Endothelial cell of hepatic sinusoid (primary cell): ENCODE data around the gene C7orf57.

Experiments
- in situ Hi-C: cut with HindIII; loops from 2 replicates; pipeline ENCODE4 v1.10.0; 2017; ENCODE audit warnings: low sequenced_read_pairs

C7orf57 gene

DNA sequence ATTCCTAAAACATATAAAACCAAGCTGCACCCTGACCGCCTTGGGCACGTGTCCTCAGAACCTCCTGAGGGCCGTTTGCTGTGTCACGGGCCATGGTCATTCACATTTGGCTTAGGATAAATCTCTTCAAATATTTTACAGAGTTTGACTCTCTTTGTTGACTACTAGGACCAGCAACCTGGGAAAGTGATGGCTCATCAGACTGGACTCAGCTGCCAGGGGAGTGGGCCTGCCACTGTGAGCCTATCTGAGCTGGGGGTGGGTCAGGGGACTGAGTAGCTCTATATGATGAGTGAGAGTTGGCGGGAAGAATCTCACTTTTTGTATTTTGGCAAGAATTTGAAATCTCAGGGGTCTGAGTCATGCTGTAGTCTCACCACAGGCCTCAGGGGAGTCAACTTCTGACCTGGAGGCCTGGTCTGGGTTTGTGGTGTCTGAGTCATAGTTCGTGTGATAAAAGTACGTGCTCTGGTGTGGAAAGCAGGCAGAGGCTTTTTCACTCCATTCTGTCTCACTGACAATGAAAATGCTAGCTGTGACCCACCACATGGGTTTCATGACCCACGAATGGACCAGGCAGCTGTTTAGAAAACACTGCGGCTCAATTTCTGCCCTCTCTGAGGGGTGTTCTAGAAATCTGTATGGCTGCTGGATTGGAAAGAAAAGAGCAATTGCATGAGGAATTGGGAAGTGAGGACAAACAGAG, 49.5 kb downstream of the C7orf57 start:
- in situ Hi-C loops, result no loop called here

DNA sequence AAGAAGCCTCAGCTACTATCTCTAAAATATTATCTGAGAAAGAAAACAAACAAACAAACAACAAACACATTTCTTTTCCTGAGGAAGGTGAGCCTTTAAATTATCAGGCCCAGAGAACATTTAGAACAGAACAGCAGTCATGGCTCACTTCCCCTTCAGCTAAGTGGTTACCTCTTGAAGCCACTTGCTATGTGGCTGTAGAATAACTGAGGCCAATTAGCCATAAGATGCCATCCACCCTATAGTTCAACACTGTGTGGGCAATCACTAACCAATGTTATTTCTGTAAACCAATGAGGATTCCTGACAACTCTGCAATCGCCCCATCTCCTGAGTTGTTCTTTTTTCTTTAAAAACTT, 50.1 kb downstream of the C7orf57 start:
- in situ Hi-C loops, result no loop called here

DNA sequence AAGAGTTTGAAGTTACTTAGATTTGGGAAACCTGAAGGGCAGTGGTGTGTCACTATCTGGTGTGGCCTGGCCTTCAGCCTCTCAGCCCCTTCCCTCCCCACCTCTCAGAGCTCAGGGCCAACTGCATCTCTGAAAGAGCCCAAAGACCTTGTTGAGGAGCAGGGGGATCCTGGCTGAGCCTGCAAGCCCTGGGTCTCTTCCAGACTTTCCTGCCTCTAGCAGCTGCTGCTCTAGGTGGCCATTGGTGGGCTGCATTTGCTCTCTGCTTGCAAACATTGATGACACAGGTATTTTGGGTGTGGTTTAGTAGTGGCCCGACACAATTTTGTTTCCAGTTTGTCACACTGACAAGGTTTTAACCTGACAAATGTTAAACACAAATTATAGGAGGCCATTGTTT, 50.6 kb downstream of the C7orf57 start:
- in situ Hi-C loops, result no loop called here

DNA sequence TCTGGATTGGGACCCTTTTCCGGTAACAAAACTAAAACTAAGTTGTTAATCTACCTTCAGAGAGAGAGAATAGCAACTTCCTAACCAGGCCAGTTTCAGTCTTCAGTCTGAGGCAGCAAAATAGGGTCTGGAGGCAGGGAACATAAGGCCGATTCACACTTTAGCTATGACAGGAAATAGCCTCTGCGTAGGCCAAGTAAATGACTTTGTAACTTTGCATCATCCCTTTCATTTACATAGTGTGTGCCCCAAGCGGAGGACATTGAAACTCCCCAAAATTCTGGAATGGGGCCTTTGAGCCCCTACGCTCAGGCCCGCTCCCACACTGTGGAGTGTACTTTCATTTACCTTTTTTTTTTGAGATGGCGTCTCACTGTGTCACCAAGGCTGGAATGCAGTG, 52.0 kb downstream of the C7orf57 start:
- in situ Hi-C loops, result no loop called here

DNA sequence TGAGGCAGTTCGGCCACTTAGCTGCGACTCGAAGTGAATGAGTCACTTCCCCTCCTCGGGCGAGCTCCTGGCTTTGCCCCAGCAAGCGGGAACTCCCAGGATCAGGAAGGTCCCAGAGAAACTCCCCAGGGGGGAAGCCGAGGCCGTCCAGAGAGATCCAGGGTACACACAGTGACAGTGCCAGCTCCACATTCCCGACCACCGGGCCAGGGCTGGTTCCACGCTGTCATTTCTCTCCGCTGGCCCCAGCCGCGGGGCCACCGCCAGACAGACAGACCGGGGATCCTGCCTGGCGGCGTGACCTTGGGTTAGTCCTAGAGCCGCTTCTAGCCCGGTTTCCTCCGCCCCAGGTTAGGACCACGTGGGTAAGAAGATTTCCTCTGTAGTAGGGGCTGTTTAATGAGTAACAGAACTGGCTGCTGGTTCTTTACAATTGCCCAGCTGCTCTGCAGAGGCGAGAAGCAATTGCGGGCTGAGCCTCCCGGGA, 53.3 kb downstream of the C7orf57 start:
- in situ Hi-C loops, result no loop called here

DNA sequence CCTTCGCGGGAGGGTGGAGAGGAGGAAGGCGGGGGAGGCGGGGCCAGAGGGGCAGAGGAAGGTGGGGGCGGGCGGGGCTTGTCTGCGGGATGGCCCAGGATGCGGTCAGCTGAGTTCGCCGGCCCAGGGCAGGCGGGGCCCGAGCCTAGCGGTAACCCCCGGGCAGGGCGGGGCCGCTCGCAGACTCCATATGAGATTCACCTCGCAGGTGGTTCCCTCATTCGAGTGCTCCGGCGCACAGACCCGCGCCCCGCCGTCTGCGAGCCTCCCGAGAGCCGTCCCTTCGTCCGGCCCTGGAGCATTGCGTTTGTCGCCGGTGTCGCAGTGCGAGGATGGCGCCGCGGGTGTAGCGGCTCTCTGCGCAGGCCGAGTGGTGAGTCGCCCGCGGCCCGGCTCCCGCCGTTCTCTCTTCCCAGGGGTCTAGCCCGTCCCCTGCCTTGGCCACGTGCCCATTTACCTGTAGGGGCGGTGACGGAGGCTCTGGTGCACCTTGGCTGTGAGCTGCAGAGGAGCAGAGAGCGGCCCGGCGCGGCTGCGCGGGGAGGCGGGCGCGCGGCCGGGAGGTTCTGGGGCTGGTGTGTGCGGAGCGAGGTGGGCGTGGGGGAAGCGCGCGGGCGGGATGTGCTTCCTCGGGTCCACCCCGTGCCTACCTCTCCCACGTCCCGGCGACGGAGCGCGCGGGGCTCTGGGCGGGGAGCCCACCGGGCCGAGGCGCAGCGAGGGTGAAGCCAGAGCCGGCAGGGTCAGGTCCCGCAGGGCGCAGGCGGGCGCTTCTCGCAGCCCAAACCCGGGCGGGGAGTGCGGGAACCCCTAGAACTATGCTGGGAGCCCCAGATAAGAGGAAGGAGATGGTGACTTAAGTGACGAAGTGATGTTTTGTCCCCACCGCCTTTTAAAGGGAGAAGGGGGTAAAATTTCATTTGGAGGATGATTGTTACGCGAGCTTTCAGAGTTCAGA, 54.0 kb downstream of the C7orf57 start, which contains the start of gene UPP1:
UPP1 (plus strand) TSS at position 220 of the 958 bp plus-strand sequence. CDS start 5,519 bp downstream, outside the sequence.
- in situ Hi-C loops, result loop anchor here (5.0 kb wide), 1 partner anchor 57 kb away; no protein-coding TSS in a partner anchor

DNA sequence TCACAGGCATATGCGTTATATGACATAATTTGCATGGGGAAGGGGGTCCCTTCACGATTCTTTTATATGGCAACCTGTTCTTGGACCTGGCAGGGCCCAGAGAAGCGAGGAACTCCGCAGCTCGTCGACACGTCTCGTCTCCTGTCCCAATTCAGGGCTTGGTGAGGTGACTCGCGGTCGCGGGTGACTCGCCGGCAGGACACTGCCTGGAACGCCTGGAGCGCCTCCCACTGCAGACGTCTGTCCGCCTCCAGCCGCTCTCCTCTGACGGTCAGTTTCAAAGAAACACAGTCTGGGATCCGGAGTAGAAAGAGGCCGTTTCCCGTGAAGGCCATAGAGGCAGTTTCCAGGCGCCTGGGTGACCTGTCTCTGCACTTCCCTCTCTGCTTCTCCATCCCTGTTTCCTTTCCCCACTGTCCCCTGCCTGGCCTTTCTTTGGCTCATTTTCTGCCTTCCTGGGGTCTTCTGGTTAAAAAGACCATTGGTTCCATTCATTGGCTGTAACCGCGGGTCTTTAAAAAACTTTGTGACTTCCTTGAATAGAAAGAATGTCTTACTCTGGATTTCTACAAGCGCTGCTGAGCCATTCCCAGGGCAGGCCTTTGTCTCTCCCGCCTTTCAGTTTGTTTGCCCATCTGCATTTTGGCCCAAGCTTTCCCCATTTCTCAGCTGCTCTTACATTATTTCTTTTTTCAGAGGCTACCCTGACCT, 54.9 kb downstream of the C7orf57 start:
- in situ Hi-C loops, result loop anchor here (5.0 kb wide), 1 partner anchor 58 kb away; no protein-coding TSS in a partner anchor

DNA sequence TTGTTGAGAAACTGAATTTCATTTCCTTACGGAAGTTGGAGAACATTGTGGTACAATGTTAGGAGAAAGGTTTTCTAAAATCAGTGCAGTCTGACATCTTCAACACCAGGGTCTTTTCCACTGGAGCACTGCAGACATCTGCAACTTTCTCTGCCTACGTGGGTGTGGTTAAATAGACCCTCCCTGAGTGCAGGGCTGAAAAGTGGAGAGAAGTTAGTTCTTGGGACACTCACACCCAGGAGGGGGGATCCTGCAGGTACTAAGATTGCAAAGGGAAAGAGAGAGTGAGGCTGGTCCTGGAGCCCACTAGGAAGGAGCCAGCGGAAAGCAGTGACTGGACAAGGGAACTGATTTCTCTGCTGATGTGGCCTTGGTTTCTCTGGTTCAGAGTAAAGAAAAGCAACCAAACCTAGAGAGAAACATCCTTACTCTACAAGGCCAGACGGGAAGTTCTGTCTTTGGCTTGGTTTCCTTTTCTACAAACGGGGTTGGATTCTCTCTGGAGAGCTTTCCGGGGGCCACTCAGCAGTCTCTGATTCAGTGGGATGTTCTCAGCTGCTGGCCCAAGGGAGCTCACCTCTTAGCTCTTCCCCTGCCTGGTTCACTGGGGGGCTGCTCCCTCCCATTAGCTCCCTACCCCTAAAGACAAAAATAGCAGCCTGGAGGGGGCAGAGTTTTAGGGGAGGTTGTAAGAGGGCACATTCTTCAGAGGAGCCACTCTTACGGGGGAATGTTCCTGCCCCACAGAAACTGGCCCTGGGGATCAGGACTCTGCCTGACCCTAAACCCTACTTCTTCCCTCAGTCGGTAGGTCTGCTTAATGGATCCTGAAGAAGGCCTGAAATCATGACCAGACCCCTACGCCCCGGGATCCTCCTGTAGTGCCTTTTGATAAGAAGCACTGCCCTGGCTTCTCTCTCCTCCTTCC, 56.4 kb downstream of the C7orf57 start:
- in situ Hi-C loops, result loop anchor here (5.0 kb wide), 1 partner anchor 59 kb away; no protein-coding TSS in a partner anchor

DNA sequence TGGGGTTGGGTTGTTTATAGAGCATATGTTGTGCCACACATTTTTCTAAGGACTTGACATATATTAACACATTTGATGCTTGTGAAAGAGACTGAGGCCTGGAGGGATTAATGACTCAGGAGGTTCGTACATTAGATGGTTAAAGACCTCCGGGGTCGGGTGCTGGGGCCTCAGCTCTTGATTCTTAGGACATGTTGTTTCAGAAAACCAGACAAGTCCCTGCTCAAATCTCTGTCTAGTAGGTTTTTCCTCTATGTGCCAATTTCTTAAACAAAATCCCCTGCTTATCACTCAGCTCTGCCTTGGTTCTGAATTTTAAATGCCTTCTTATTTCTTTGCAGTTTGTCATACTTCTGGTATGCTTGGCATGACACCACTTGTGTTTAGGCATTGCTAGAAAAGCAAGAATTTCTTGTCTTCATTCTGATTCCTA, 59.5 kb downstream of the C7orf57 start:
- in situ Hi-C loops, result loop anchor here (5.0 kb wide), 1 partner anchor 63 kb away; no protein-coding TSS in a partner anchor

DNA sequence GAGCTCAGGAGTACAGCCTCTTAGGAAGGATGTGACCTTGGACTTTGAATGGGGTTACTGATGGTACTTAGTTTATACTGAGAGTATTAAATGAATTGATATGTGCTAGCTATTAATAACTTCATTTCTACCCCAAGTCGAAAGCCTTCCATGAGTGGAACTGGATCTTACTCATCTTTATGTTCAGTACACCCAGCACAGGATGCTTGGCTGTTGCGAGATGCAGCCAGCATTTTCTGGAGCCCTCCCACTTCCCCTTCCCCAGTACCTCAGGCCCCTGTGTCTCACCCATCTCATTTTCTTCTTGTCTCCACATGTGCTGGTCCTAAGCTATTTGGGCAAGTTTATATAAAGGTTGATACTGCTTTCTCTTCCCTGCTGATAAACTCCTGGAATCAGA, 60.9 kb downstream of the C7orf57 start:
- in situ Hi-C loops, result no loop called here

DNA sequence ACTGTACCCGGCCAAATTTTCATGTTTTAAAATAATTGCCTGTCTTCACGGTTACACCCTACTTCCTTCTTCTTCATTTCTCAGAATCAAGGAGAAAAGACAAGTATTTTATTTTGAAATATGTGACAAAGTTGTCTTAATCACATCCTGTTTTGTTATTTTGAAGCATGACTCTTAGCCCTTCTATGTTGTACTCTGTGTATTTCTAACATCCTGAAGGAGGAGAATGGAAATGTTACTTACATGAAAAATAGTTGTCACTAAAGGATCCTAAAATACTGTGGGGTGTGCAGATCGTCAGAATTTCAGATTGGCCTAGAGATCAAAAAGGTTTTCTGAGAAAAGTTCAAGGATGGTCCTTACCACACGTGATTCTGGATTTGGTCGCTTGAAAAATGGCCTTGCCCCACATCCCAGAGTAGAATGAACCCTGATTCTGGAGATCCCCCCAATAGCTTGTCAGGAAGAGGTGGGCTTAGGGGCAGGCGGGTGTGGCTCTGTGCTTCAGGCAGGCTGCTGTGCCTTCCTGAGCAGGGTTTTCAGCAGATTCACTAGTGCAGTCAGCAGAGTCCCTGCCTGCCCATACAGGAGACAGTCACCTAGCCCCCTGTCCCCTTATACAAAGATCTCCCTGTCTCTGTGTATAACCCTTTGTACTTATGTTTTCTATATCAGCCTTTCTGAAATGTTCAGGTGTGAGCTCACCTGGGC, 62.3 kb downstream of the C7orf57 start:
- in situ Hi-C loops, result no loop called here

DNA sequence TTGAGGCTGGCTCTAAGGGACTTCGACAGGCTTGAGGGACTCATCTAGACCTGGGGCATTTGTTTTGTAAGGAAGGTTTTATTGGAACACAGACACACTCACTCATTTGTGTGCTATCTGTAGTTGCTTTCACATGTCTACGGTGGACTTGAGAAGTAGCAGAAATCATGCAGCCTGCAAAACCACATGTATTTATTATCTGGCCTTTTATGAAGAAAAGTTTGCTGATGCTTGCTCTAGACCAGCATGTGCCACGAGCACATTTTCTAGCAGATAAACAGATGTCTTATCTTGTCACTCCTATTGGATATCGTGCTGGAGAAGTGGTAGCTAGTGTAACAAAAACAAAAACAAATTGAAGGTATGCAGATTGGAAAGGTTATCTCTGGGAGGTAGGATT, 63.5 kb downstream of the C7orf57 start:
- in situ Hi-C loops, result no loop called here

DNA sequence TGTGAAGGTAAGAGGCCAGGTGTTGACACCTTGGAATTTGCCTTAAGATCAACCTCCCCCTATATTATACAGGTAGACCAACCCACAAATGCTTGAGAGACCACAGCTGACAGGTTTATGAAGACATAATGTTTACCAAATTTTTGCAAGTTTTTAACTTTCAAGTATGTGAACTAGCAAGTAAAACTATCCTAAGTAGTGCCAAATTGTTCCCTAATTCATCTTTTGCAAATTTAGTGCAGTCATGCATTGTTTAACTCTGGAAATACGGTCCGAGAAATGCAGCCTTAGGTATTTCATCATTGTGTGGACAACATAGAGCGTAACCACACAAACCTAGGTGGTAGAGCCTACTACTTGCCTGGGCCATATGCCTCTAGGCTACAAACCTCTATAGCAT, 64.4 kb downstream of the C7orf57 start:
- in situ Hi-C loops, result loop anchor here (5.0 kb wide), 1 partner anchor 107 kb away; no protein-coding TSS in a partner anchor

DNA sequence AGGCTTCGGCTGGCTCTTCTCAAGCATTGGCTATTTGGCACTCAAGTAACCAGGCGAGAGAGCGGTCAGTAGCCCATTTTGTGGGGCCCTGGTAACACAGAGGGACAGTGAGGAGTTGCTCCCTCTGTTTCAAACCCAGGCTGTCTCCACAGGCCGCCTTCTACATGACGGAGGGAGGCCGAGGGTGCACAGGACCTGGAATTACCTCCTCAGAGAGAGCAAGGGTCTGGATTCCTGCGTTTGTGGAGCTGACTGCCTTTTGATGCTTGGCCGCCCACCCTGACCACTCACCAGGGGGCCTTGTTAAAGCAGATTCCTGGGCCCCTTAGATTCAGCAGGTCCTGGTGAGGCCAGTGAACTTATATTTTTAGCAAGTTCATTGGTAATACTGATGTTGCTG, 66.0 kb downstream of the C7orf57 start:
- in situ Hi-C loops, result loop anchor here (5.0 kb wide), 1 partner anchor 109 kb away; no protein-coding TSS in a partner anchor

DNA sequence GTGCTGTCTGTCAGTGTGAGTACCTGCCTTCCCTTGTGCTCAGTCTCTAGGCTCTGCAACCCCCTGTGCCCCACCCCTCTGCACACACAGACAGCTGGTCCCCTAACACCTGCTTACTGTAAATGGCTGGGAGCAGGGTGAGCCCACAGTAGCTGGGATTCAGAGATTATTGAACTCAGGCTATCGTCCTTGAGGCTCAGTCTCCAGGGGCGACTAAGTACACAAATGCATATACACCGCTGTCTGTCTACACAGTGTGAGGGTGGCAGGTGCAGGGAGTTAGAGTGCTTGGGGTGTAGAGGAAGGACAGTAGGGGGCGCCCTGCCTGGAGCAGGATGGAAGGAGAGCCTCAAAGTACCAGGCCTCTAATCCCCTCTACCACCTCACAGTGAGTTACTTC, 66.6 kb downstream of the C7orf57 start:
- in situ Hi-C loops, result loop anchor here (5.0 kb wide), 1 partner anchor 110 kb away; no protein-coding TSS in a partner anchor

DNA sequence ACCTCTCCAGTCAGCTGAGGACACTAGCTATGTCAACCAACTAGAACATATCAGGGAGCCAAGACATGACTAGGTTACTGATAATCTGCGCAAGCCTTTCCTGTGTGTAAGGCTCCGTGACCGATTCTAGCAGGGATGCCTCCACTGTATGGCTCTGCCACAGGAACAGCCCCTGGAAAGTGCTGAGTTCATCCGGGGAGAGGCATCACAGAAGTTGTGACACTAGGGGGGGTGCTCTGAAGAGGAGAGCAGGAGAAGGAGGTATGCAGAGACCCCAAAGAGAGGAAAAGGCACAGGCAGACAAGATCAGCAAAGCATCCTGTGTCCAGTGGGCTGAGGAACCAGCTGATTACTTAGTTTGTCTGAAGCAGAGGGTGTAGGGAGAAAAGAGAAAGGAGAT, 67.2 kb downstream of the C7orf57 start:
- in situ Hi-C loops, result loop anchor here (5.0 kb wide), 1 partner anchor 110 kb away; no protein-coding TSS in a partner anchor

DNA sequence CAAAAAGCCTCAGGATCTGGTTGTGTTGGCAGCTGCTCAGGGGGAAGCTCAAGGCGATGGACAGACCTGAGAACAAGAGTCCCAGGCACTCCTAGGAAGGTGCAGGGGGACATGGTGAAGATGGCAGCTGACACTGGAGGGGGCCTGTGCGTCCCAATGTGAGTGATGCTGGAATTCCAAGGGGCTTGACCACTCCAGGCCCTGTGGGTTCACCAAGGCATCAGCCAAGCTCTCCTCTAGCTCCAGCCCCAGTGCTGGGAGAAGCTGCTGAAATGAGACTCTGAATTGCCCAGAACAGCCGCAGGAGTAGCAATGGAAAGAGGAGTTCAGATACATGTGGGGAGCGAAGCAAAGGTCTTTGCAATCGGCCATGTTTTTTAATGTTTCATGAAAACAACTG, 69.7 kb downstream of the C7orf57 start:
- in situ Hi-C loops, result no loop called here

DNA sequence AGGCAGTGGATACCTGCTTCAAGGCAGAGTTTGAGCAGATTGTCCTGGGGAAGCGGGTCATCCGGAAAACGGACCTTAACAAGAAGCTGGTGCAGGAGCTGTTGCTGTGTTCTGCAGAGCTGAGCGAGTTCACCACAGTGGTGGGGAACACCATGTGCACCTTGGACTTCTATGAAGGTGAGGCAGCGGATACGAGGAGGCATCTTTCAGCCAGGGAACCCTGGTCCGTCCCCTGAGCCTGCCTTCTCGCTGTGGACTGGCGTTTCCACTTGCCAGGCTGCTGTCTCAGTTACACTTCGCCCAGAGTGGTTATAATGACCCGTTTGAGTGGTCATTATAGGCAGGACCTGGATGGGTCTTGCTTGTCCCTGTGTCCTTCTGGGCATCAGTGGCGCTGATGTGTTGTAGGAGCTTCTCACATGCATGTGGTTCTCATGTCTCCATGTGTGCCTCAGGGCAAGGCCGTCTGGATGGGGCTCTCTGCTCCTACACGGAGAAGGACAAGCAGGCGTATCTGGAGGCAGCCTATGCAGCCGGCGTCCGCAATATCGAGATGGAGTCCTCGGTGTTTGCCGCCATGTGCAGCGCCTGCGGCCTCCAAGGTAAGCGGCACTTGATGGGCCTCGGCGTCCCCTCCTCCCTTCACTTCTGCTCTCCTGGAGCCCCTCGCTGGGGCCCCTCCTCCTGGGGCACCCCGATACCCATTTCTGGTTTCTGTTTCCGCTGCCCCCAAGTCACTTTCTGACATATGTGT, 71.7 kb downstream of the C7orf57 start:
- in situ Hi-C loops, result no loop called here
